Left lung (tissue), 10 donors: ENCODE results near the gene DPYD. TPM values are rescaled to one million over a fixed set of nuclear protein-coding genes. Genes with fewer than 3 reads are reported as not detected.

Experiments used
- ATAC-seq: fragments of 200-7000 bp; cut with Tn5 transposase; one replicate; pipeline ENCODE4 v1.9.1; 2020; ENCODE audit warnings: moderate library complexity
- DNase-seq, 4 donors: peaks; one replicate each; pipeline ENCODE4 v3.0.0-alpha.2; 2013 to 2020
- H3K27ac ChIP-seq, 2 donors: fragments of 200-600 bp; sonication (generic) in 1 of 2; one replicate each; pipeline versions ENCODE4 v1.5.0 to v1.8.0; 2020 to 2021
- H3K27me3 ChIP-seq, 2 donors: fragments of 200-600 bp; sonication (generic) in 1 of 2; one replicate each; pipeline versions ENCODE4 v1.5.0 to v1.8.0; 2020 to 2021
- H3K36me3 ChIP-seq, 2 donors: fragments of 200-600 bp; sonication (generic) in 1 of 2; one replicate each; pipeline versions ENCODE4 v1.5.0 to v1.8.0; 2020 to 2021
- H3K4me1 ChIP-seq, 2 donors: fragments of 200-600 bp; one replicate each; pipeline ENCODE4 v1.8.0; 2021
- H3K4me3 ChIP-seq, 2 donors: fragments of 200-600 bp; sonication (generic) in 1 of 2; one replicate each; pipeline versions ENCODE4 v1.5.0 to v1.8.0; 2020 to 2021; ENCODE audit warnings: mild to moderate bottlenecking in 1 of 2
- H3K9me3 ChIP-seq, 2 donors: fragments of 200-600 bp; sonication (generic) in 1 of 2; one replicate each; pipeline versions ENCODE4 v1.5.0 to v1.8.0; 2020 to 2021
- CTCF ChIP-seq, 2 donors: fragments of 200-600 bp; sonication (generic) in 1 of 2; IDR thresholded peaks; one replicate each; pipeline versions ENCODE4 v1.5.0 to v1.8.0; 2021; ENCODE audit warnings: antibody characterized with exemption in 2 of 2
- intact Hi-C, 2 donors: fragments of 100-400 bp; cut with DNase I; formaldehyde crosslinking; loops; one replicate each; pipeline versions ENCODE4 v1.11.2 to v1.14.2; 2022
- polyA plus RNA-seq, 6 donors: library from polyadenylated mRNA; unstranded; fragments of 120-200 nt; gene quantifications; one replicate each; pipeline ENCODE4 v1.2.1, GENCODE V29; 2013; ENCODE audit not compliant: insufficient read length in 6 of 6
- total RNA-seq, 2 donors: library from RNA; stranded (reverse); fragmentation: NEBNext Ultra II Directional; extraction: Animal tissue kit (Norgen Biotek cat#: 25700); gene quantifications; one replicate each; pipeline ENCODE4 v1.2.1, GENCODE V29; 2021
- donor health status: DM: no; HTN: yes; CAD: no.
- donor health status: DM: no; HTN: no; CAD: no.

Gene DPYD
- total and polyA plus RNA-seq, 8 donors = 21.4 to 106 (median 26.1) TPM

- Histone ChIP-seq H3K9me3 (no peaks in the 10 kb centered on the region), H3K4me1 (peaks cover 0 to 13% of the 10 kb centered on the region in 2 donors), H3K27ac (no peak overlapping the region), H3K4me3 (no peak overlapping the region), H3K27me3 (no peaks in the 10 kb centered on the region), H3K36me3 (no peaks in the 10 kb centered on the region)
- TF ChIP-seq CTCF (IDR thresholded peaks at IDR 0.05) = no peak
- ATAC-seq (no peak), DNase-seq (no peak)
- intact Hi-C loops = no loop called here
Observed at GRCh38 chr1:97942161-97943123, 21.6 kb upstream of the DPYD start.

GRCh38 chr1:97938285-97938642 is 17.4 kb upstream of the DPYD start:
- peak; percentile 36 for ATAC-seq
- intact Hi-C loops = no loop called here

GRCh38 chr1:97936976-97937375 is 16.1 kb upstream of the DPYD start:
- ATAC-seq = no peak
- Histone ChIP-seq H3K4me3 (no peak overlapping the region), H3K36me3 (no peaks in the 10 kb centered on the region), H3K27ac (no peak overlapping the region), H3K4me1 (peaks cover 0 to 13% of the 10 kb centered on the region in 2 donors), H3K27me3 (no peaks in the 10 kb centered on the region), H3K9me3 (no peaks in the 10 kb centered on the region)
- DNase-seq = no peak
- intact Hi-C loops = no loop called here
- TF ChIP-seq CTCF (IDR thresholded peaks at IDR 0.05) = no peak

More at GRCh38 chr1:97938285-97938642, 17.4 kb upstream of the DPYD start:
- Histone ChIP-seq H3K4me3 (no peak overlapping the region), H3K27me3 (no peaks in the 10 kb centered on the region), H3K9me3 (no peaks in the 10 kb centered on the region), H3K36me3 (no peaks in the 10 kb centered on the region), H3K4me1 (peaks cover 0 to 13% of the 10 kb centered on the region in 2 donors), H3K27ac (peak overlapping the region in 1 of 2 donors; percentile 69)
- no peak for DNase-seq
- no peak for TF ChIP-seq CTCF (IDR thresholded peaks at IDR 0.05)

- intact Hi-C loops = no loop called here
- no peak for DNase-seq
- Histone ChIP-seq H3K4me1 (peaks cover 0 to 13% of the 10 kb centered on the region in 2 donors), H3K27ac (no peak overlapping the region), H3K27me3 (no peaks in the 10 kb centered on the region), H3K9me3 (no peaks in the 10 kb centered on the region), H3K4me3 (no peak overlapping the region), H3K36me3 (no peaks in the 10 kb centered on the region)
- no peak for ATAC-seq
- TF ChIP-seq CTCF (IDR thresholded peaks at IDR 0.05) = no peak
Observed at GRCh38 chr1:97934491-97934890, 13.7 kb upstream of the DPYD start.
